ENCODE measurements around the gene RNF126.
"Not testable (repeated sequence)": the region's sequence is repeated elsewhere in the genome, so short reads cannot be mapped to it uniquely, and the experiment has no call there.

Gene RNF126

GRCh38 chr19:685454-685931 lies 22.5 kb upstream of the RNF126 start:
- no peak for DNase-seq

- no peak for DNase-seq
These were observed 19.8 kb upstream of the RNF126 start for GRCh38 chr19:682678-683320.

- DNase-seq = no peak
These were observed 18.3 kb upstream of the RNF126 start for GRCh38 chr19:681029-682019.

GRCh38 chr19:680287-681028 lies 17.4 kb upstream of the RNF126 start:
- DNase-seq = peak; percentile 85

- no peak for DNase-seq
These were observed 16.6 kb upstream of the RNF126 start for GRCh38 chr19:679418-680286.

GRCh38 chr19:678791-679388 lies 15.9 kb upstream of the RNF126 start:
- no peak for DNase-seq

- no peak for DNase-seq
These were observed 14.8 kb upstream of the RNF126 start for GRCh38 chr19:677601-678436.

GRCh38 chr19:677201-677600 lies 14.2 kb upstream of the RNF126 start:
- no peak for DNase-seq

- no peak for DNase-seq
These were observed 13.5 kb upstream of the RNF126 start, which contains the start of gene FSTL3 for GRCh38 chr19:676339-677105. Gene FSTL3, plus strand, starts transcription at chr19:676392. Its CDS starts 32 bp downstream, at chr19:676424.

GRCh38 chr19:676007-676338 lies 13.0 kb upstream of the RNF126 start:
- DNase-seq = no peak

GRCh38 chr19:674282-675151 lies 11.5 kb upstream of the RNF126 start:
- DNase-seq = no peak

- no peak for DNase-seq
These were observed 7.6 kb upstream of the RNF126 start for GRCh38 chr19:670609-671075.

GRCh38 chr19:668675-669434 lies 5.8 kb upstream of the RNF126 start:
- DNase-seq = not testable (repeated sequence)

GRCh38 chr19:666985-667573 lies 4.1 kb upstream of the RNF126 start:
- DNase-seq = not testable (repeated sequence)

- DNase-seq = peak; percentile 38
These were observed 2.0 kb upstream of the RNF126 start for GRCh38 chr19:664913-665443.

- DNase-seq = no peak
These were observed 686 bp upstream of the RNF126 start for GRCh38 chr19:663682-664117.
